A673 (cell line): ENCODE data around the gene DSCAM.

Experiments
- CTCF ChIP-seq: fragments of 300-800, 200-600 bp; sonication (generic); conservative IDR thresholded peaks from 2 replicates; pipeline ENCODE4 v1.5.1; 2017; ENCODE audit warnings: low read depth, mild to moderate bottlenecking, antibody characterized with exemption, low read length, moderate library complexity, mixed read lengths
- EZH2 ChIP-seq: fragments of 200-600 bp; sonication (generic); IDR thresholded peaks from 2 replicates; pipeline ENCODE4 v1.6.1; 2017; ENCODE audit warnings: borderline replicate concordance, low read depth, mild to moderate bottlenecking, mixed read lengths, antibody characterized with exemption, low read length; ENCODE audit not compliant: poor library complexity, severe bottlenecking

- TF ChIP-seq CTCF (no peak), EZH2 (no peak)
Observed at GRCh38 chr21:40373761-40374160, 473.2 kb downstream of the DSCAM start.
